Right lobe of liver (tissue), 4 donors: ENCODE data around the gene MFNG.

Experiments used
- POLR2A ChIP-seq: fragments of 450-650 bp; IDR thresholded peaks from one replicate; pipeline ENCODE4 v1.6.1; 2017; ENCODE audit warnings: antibody characterized with exemption, mild to moderate bottlenecking
- TF ChIP-seq, protein P1 (sequence below), 4 donors: fragments of 200-600 bp in 3 of 4; fragments of 450-650 bp in 1 of 4; IDR thresholded peaks; one replicate each; pipeline versions ENCODE4 v1.5.1 to v1.8.0; 2016 to 2022; ENCODE audit warnings: antibody characterized with exemption in 4 of 4, mild to moderate bottlenecking in 2 of 4
- donor health status: DM: no; HTN: no; CAD: no.
- donor health status: DM: no; HTN: no; CAD: no.
- donor health status: DM: no; HTN: yes; CAD: no.

DNA sequence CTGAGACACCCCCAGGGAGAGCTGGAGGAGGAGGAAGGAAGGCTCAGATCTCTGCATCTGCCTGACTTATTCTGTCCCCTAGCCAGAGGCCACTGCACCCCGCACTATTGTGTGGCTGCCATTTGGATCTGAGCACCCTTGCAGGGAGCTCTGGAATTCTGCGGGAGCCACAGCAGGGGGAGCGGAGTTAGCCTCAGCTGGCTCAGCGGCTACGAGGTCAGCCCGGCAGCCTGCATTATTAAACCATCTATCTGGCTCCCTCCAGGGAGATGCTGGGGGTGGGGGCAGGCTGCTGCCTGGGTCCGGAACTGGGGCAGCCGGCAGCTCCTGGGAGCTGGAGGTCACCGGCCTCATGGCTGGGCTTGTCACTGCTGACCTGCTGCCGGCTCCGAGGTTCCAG is 52.4 kb downstream of the MFNG start:
- TF ChIP-seq, protein P1, sequence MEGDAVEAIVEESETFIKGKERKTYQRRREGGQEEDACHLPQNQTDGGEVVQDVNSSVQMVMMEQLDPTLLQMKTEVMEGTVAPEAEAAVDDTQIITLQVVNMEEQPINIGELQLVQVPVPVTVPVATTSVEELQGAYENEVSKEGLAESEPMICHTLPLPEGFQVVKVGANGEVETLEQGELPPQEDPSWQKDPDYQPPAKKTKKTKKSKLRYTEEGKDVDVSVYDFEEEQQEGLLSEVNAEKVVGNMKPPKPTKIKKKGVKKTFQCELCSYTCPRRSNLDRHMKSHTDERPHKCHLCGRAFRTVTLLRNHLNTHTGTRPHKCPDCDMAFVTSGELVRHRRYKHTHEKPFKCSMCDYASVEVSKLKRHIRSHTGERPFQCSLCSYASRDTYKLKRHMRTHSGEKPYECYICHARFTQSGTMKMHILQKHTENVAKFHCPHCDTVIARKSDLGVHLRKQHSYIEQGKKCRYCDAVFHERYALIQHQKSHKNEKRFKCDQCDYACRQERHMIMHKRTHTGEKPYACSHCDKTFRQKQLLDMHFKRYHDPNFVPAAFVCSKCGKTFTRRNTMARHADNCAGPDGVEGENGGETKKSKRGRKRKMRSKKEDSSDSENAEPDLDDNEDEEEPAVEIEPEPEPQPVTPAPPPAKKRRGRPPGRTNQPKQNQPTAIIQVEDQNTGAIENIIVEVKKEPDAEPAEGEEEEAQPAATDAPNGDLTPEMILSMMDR (IDR thresholded peaks at IDR 0.05): no peak
- no peak for TF ChIP-seq POLR2A
